HFF-Myc (cell line): ENCODE data around the gene TDRKH.

Experiments
- DNase-seq: peaks from one replicate; pipeline ENCODE4 v3.0.0-alpha.2; 2011; ENCODE audit warnings: low read depth; ENCODE audit errors: extremely low read depth
- H3K4me3 ChIP-seq: replicated peaks from 2 replicates; pipeline ENCODE4 v1.5.1; 2011; ENCODE audit warnings: low read depth, mild to moderate bottlenecking, control low read depth, low read length
- CTCF ChIP-seq: IDR thresholded peaks from 2 replicates; pipeline ENCODE4 v1.5.1; 2012; ENCODE audit warnings: mild to moderate bottlenecking, low read depth, low read length, control low read depth; ENCODE audit errors: missing control alignments

The TDRKH gene

GRCh38 chr1:151733126-151733525 is 57.2 kb downstream of the TDRKH start:
- DNase-seq: no peak
- no peak for TF ChIP-seq CTCF
- no peak overlapping the region for H3K4me3 ChIP-seq

DNA sequence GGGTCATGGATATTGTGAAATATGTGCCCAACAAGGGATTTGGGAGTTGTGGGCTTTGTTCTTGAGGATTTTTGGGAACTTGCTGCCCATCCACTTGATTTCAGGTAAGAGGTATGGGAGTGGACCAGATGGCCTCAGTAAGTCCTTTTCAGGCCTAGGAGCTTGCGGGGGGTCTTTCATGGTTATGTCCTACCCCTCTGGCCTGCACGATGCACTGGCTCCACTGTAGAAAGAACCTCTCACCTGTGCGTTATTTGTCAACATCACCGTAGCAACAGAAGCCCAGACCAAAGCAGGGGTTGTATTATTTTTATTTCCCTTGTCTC is 60.4 kb downstream of the TDRKH start:
- no peak overlapping the region for H3K4me3 ChIP-seq
- TF ChIP-seq CTCF: no peak
- no peak for DNase-seq

- H3K4me3 ChIP-seq: no peak overlapping the region
- no peak for TF ChIP-seq CTCF
- DNase-seq: no peak
These were observed 60.9 kb downstream of the TDRKH start for GRCh38 chr1:151729157-151729965.

DNA sequence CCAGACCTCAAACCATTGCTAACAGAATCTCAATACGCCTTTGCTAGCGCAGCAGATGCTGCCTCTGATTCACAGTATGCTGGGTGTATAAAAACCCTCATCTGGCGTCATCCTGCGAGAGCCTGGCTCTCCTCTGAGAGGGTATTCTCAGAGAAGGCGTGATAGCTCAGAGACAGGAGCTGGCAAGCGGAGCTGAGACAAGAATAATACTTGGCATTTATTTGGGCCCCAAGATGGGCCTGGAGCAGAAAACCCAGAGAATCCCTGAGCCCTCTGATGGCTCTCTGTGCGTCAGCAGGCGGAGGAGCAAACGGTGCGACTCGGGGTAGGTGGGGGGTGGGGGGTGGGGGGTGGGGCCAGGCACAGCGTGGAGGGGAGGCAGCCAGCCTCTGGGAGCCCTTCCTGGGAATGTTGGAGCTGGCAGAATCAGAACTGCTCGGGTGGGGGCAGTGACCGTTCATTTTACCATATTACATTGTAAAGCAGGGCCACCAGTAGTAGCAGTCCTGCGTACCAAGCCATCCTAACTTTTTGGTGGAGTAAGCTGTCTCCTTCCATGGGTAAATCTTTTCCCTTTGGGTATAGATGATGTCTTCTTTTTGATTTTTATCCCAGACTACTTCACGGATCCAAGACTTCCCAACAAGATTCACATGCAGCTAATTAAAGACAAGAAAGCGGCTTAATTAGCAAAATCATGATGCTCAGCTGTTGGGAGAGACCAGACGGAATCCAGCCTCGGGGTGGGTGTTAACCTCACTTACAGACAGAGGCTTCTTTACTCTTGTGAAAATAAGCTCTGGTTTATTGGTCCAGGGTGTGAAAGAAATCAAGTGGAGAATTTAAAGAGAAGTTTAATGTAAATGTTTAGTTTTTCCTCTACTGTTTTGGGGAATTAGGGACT is 61.9 kb downstream of the TDRKH start:
- no peak for TF ChIP-seq CTCF
- DNase-seq: no peak
- H3K4me3 ChIP-seq: no peak overlapping the region

GRCh38 chr1:151723726-151724370 is 66.5 kb downstream of the TDRKH start:
- no peak for DNase-seq
- H3K4me3 ChIP-seq: no peak overlapping the region
- TF ChIP-seq CTCF: no peak
